HEK293 (cell line): ENCODE measurements around the gene ANO9.

Source experiments
- CTCF ChIA-PET: fragments of 350-600 bp; formaldehyde crosslinking; extraction: SDS; loops from one replicate; lab custom pipeline; 2021; ENCODE audit warnings: antibody characterized with exemption; lab: Yijun Ruan, JAX
- POLR2A ChIA-PET: fragments of 300-600 bp; formaldehyde crosslinking; extraction: SDS; loops from one replicate; lab custom pipeline; 2020; ENCODE audit warnings: antibody characterized with exemption, inconsistent platforms; lab: Yijun Ruan, JAX
- H3K27ac ChIP-seq: fragments of 200-500 bp; sonication (Bioruptor generic); 2 replicates; pipeline ENCODE4 v1.5.1; 2014; ENCODE audit warnings: low read depth, low read length, control low read depth, inconsistent platforms; ENCODE audit errors: extremely low read depth
- H3K36me3 ChIP-seq, 2 experiments: fragments of 200-500 bp in 1 of 2; sonication (Bioruptor generic) in 1 of 2; 1 replicate in 1 of 2; 2 replicates in 1 of 2; pipeline ENCODE4 v1.5.1; 2014 to 2017; ENCODE audit warnings: inconsistent platforms in 2 of 2, low read length in 2 of 2; ENCODE audit not compliant: control insufficient read depth in 2 of 2, insufficient read depth in 1 of 2
- H3K4me1 ChIP-seq: fragments of 200-500 bp; sonication (Bioruptor generic); 2 replicates; pipeline ENCODE4 v1.5.1; 2014; ENCODE audit warnings: mild to moderate bottlenecking, low read length, inconsistent platforms; ENCODE audit not compliant: control insufficient read depth, insufficient read depth
- H3K4me3 ChIP-seq: 2 replicates; pipeline ENCODE4 v1.5.1; 2011; ENCODE audit warnings: low read depth, mild to moderate bottlenecking, control low read depth, low read length, moderate library complexity
- H3K9me3 ChIP-seq: fragments of 200-500 bp; sonication (Bioruptor generic); 2 replicates; pipeline ENCODE4 v1.5.1; 2014; ENCODE audit warnings: low read depth, low read length, inconsistent platforms; ENCODE audit not compliant: control insufficient read depth, insufficient read depth
- GLI2 ChIP-seq: fragments of 450-650 bp; formaldehyde crosslinking; IDR thresholded peaks from 2 replicates; pipeline ENCODE4; 2017; ENCODE audit warnings: missing biosample characterization, missing genetic modification characterization, low read depth, borderline replicate concordance
- HIC1 ChIP-seq: fragments of 450-650 bp; formaldehyde crosslinking; IDR thresholded peaks from 2 replicates; pipeline ENCODE4 v1.5.1; 2016; ENCODE audit warnings: missing biosample characterization, missing genetic modification characterization
- HOXA7 ChIP-seq: sonication (generic); formaldehyde crosslinking; IDR thresholded peaks from 2 replicates; pipeline ENCODE4 v1.8.1; 2022; ENCODE audit warnings: missing genetic modification reagents, borderline replicate concordance
- KLF1 ChIP-seq: fragments of 450-650 bp; formaldehyde crosslinking; IDR thresholded peaks from 2 replicates; pipeline ENCODE4 v1.5.1; 2016; ENCODE audit warnings: missing biosample characterization, missing genetic modification characterization
- KLF7 ChIP-seq: fragments of 450-650 bp; formaldehyde crosslinking; IDR thresholded peaks from 2 replicates; pipeline ENCODE4 v1.5.1; 2016; ENCODE audit warnings: missing biosample characterization, missing genetic modification characterization, borderline replicate concordance
- OVOL3 ChIP-seq: fragments of 450-650 bp; formaldehyde crosslinking; IDR thresholded peaks from 2 replicates; pipeline ENCODE4 v1.5.1; 2016; ENCODE audit warnings: missing biosample characterization, missing genetic modification characterization
- REPIN1 ChIP-seq: fragments of 450-650 bp; formaldehyde crosslinking; IDR thresholded peaks from 2 replicates; pipeline ENCODE4 v1.5.1; 2017; ENCODE audit warnings: missing biosample characterization, missing genetic modification characterization, low read depth
- SALL2 ChIP-seq: fragments of 450-650 bp; formaldehyde crosslinking; IDR thresholded peaks from 2 replicates; pipeline ENCODE4 v1.5.0; 2017; ENCODE audit warnings: missing biosample characterization, mild to moderate bottlenecking, missing genetic modification characterization, borderline replicate concordance
- SCRT1 ChIP-seq: fragments of 450-650 bp; formaldehyde crosslinking; IDR thresholded peaks from 2 replicates; pipeline ENCODE4 v1.5.1; 2016; ENCODE audit warnings: missing biosample characterization, missing genetic modification characterization, borderline replicate concordance
- SP3 ChIP-seq: fragments of 450-650 bp; formaldehyde crosslinking; IDR thresholded peaks from 2 replicates; pipeline ENCODE4 v1.5.1; 2016; ENCODE audit warnings: missing biosample characterization, missing genetic modification characterization
- ZFHX2 ChIP-seq: fragments of 450-650 bp; formaldehyde crosslinking; conservative IDR thresholded peaks from 2 replicates; pipeline ENCODE4 v1.5.1; 2016; ENCODE audit warnings: missing biosample characterization, missing genetic modification characterization
- ZFP41 ChIP-seq: fragments of 450-650 bp; formaldehyde crosslinking; IDR thresholded peaks from 2 replicates; pipeline ENCODE4 v1.5.1; 2016; ENCODE audit warnings: missing biosample characterization, missing genetic modification characterization, borderline replicate concordance
- ZFP69B ChIP-seq: fragments of 450-650 bp; formaldehyde crosslinking; IDR thresholded peaks from 2 replicates; pipeline ENCODE4 v1.5.1; 2016; ENCODE audit warnings: missing biosample characterization, missing genetic modification characterization
- ZNF138 ChIP-seq: fragments of 450-650 bp; formaldehyde crosslinking; IDR thresholded peaks from 2 replicates; pipeline ENCODE4 v1.5.1; 2016; ENCODE audit warnings: missing biosample characterization, missing genetic modification characterization, borderline replicate concordance
- ZNF16 ChIP-seq: fragments of 450-650 bp; formaldehyde crosslinking; IDR thresholded peaks from 2 replicates; pipeline ENCODE4 v1.5.1; 2016; ENCODE audit warnings: low read depth, missing biosample characterization, missing genetic modification characterization
- ZNF184 ChIP-seq: fragments of 450-650 bp; IDR thresholded peaks from 2 replicates; pipeline ENCODE4 v1.5.1; 2018; ENCODE audit warnings: missing biosample characterization, mild to moderate bottlenecking, missing genetic modification characterization
- ZNF239 ChIP-seq: fragments of 450-650 bp; formaldehyde crosslinking; IDR thresholded peaks from 2 replicates; pipeline ENCODE4 v1.5.1; 2016; ENCODE audit warnings: missing biosample characterization, missing genetic modification characterization
- ZNF266 ChIP-seq: fragments of 450-650 bp; formaldehyde crosslinking; IDR thresholded peaks from 2 replicates; pipeline ENCODE4 v1.5.1; 2016; ENCODE audit warnings: missing biosample characterization, missing genetic modification characterization, low read depth
- ZNF391 ChIP-seq: fragments of 450-650 bp; formaldehyde crosslinking; IDR thresholded peaks from 2 replicates; pipeline ENCODE4 v1.5.1; 2016; ENCODE audit warnings: low read depth, missing biosample characterization, missing genetic modification characterization, borderline replicate concordance
- ZNF521 ChIP-seq: fragments of 450-650 bp; formaldehyde crosslinking; IDR thresholded peaks from 2 replicates; pipeline ENCODE4 v1.5.1; 2017; ENCODE audit warnings: missing biosample characterization, mild to moderate bottlenecking, missing genetic modification characterization
- ZNF585B ChIP-seq: fragments of 450-650 bp; formaldehyde crosslinking; IDR thresholded peaks from 2 replicates; pipeline ENCODE4 v1.5.1; 2016; ENCODE audit warnings: missing biosample characterization, missing genetic modification characterization
- ZNF623 ChIP-seq: fragments of 450-650 bp; formaldehyde crosslinking; IDR thresholded peaks from 2 replicates; pipeline ENCODE4 v1.5.1; 2016; ENCODE audit warnings: missing biosample characterization, missing genetic modification characterization
- ZNF626 ChIP-seq: fragments of 450-650 bp; sonication (Bioruptor Pico); formaldehyde crosslinking; IDR thresholded peaks from 2 replicates; pipeline ENCODE4 v1.5.1; 2018; ENCODE audit warnings: missing biosample characterization, missing genetic modification characterization, inconsistent platforms
- ZNF701 ChIP-seq: fragments of 450-650 bp; formaldehyde crosslinking; IDR thresholded peaks from 2 replicates; pipeline ENCODE4 v1.5.1; 2016; ENCODE audit warnings: missing biosample characterization, missing genetic modification characterization
- ZNF747 ChIP-seq: fragments of 450-650 bp; formaldehyde crosslinking; IDR thresholded peaks from 2 replicates; pipeline ENCODE4 v1.5.1; 2016; ENCODE audit warnings: missing biosample characterization, missing genetic modification characterization
- ZNF792 ChIP-seq: fragments of 450-650 bp; formaldehyde crosslinking; IDR thresholded peaks from 2 replicates; pipeline ENCODE4 v1.5.1; 2016; ENCODE audit warnings: missing biosample characterization, missing genetic modification characterization
- ZSCAN23 ChIP-seq: fragments of 450-650 bp; formaldehyde crosslinking; IDR thresholded peaks from 2 replicates; pipeline ENCODE4 v1.5.1; 2016; ENCODE audit warnings: missing biosample characterization, missing genetic modification characterization
- TF ChIP-seq, protein P1 (sequence below): fragments of 450-650 bp; formaldehyde crosslinking; IDR thresholded peaks from 2 replicates; pipeline ENCODE4 v1.5.1; 2016; ENCODE audit warnings: missing biosample characterization, missing genetic modification characterization
- TF ChIP-seq, protein P2 (sequence below): fragments of 450-650 bp; formaldehyde crosslinking; IDR thresholded peaks from 2 replicates; pipeline ENCODE4 v1.5.1; 2016; ENCODE audit warnings: missing biosample characterization, missing genetic modification characterization

The ANO9 gene

DNA sequence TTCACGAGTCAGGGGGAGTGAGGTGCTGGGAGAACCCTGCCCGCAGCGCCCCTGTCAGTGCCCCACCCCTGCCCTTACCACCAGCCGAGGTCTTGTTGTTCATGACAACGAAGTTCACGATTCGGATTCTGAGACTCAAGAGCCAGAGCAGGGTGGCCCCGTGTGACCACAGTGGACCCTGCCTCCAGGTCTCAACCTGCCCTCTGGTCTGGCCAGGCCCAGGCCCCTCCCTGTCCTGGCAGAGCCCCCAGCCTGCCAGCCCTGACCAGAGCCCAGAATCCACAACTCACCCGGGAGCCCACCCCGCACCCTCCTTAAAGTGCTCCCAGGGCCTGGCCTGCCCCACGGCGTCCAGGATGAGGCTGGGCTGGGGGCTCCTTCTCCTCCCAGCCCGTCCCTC, 9.9 kb downstream of the ANO9 start:
- H3K4me3 ChIP-seq: no peak overlapping the region
- no peak overlapping the region for H3K27ac ChIP-seq
- no peak for TF ChIP-seq ZNF585B (tag by site-specific recombination)
- peak; percentile 47; the same call in 1 of the 2 replicates for TF ChIP-seq HIC1
- no peaks in the 10 kb centered on the region for H3K36me3 ChIP-seq
- no peaks in the 10 kb centered on the region for H3K9me3 ChIP-seq
- ChIA-PET CTCF (no interaction called here), POLR2A (no interaction called here)
- no peaks in the 10 kb centered on the region for H3K4me1 ChIP-seq

DNA sequence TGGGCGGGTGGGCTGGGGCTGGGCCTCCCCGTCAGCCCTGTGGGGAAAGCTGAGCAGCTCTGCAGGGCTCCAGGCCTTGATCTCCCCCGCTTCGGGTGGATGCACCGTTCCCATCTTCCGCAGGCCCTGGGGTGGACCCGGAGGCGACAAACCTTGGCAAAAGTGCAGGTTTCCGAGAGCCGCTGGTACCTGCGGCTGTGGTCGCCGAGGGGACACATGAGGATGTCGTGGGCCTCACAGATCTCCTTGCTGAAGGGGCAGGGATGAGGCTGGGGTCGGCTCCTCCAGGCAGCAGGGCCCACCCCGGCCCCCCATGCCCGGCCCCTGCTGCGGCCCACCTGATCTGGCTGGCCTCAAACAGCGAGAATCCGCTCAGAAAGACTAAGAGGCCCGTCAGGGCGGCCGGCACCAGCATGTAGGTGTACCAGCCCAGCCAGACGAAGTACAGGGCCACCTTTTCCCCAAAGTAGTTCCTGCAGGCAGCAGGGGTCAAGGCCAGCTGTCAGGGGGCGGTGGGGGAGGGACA, 11.8 kb downstream of the ANO9 start:
- Histone ChIP-seq H3K9me3 (no peaks in the 10 kb centered on the region), H3K4me1 (no peaks in the 10 kb centered on the region), H3K36me3 (no peaks in the 10 kb centered on the region), H3K4me3 (no peak overlapping the region), H3K27ac (no peak overlapping the region)
- POLR2A ChIA-PET: no interaction called here
- TF ChIP-seq ZNF521 (no peak), SP3 (tag by site-specific recombination) (no peak), GLI2 (tag by site-specific recombination) (no peak), ZNF184 (tag by site-specific recombination) (no peak), ZFP41 (tag by site-specific recombination) (no peak), ZNF16 (no peak), SCRT1 (no peak), SALL2 (tag by site-specific recombination) (no peak), KLF7 (tag by site-specific recombination) (no peak), ZSCAN23 (tag by site-specific recombination) (no peak), ZNF585B (tag by site-specific recombination) (no peak), ZNF266 (tag by site-specific recombination) (no peak), REPIN1 (no peak), KLF1 (tag by site-specific recombination) (no peak), ZNF623 (tag by site-specific recombination) (no peak), ZNF239 (tag by site-specific recombination) (no peak), ZNF792 (tag by site-specific recombination) (no peak), ZNF138 (tag by site-specific recombination) (no peak), ZNF626 (tag by site-specific recombination) (no peak), HOXA7 (CRISPR knock-in tag) (no peak)
- CTCF ChIA-PET: no interaction called here

- Histone ChIP-seq H3K9me3 (no peaks in the 10 kb centered on the region), H3K27ac (no peak overlapping the region), H3K4me3 (no peak overlapping the region), H3K4me1 (no peaks in the 10 kb centered on the region), H3K36me3 (no peaks in the 10 kb centered on the region)
- ChIA-PET POLR2A (no interaction called here), CTCF (no interaction called here)
- TF ChIP-seq, protein P1, sequence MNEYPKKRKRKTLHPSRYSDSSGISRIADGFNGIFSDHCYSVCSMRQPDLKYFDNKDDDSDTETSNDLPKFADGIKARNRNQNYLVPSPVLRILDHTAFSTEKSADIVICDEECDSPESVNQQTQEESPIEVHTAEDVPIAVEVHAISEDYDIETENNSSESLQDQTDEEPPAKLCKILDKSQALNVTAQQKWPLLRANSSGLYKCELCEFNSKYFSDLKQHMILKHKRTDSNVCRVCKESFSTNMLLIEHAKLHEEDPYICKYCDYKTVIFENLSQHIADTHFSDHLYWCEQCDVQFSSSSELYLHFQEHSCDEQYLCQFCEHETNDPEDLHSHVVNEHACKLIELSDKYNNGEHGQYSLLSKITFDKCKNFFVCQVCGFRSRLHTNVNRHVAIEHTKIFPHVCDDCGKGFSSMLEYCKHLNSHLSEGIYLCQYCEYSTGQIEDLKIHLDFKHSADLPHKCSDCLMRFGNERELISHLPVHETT (tag by site-specific recombination): no peak
- TF ChIP-seq ZNF391 (tag by site-specific recombination) (no peak), ZNF701 (tag by site-specific recombination) (no peak), ZNF747 (tag by site-specific recombination) (no peak), OVOL3 (tag by site-specific recombination) (no peak), ZFHX2 (tag by site-specific recombination) (no peak), ZFP69B (tag by site-specific recombination) (no peak)
- TF ChIP-seq, protein P2, sequence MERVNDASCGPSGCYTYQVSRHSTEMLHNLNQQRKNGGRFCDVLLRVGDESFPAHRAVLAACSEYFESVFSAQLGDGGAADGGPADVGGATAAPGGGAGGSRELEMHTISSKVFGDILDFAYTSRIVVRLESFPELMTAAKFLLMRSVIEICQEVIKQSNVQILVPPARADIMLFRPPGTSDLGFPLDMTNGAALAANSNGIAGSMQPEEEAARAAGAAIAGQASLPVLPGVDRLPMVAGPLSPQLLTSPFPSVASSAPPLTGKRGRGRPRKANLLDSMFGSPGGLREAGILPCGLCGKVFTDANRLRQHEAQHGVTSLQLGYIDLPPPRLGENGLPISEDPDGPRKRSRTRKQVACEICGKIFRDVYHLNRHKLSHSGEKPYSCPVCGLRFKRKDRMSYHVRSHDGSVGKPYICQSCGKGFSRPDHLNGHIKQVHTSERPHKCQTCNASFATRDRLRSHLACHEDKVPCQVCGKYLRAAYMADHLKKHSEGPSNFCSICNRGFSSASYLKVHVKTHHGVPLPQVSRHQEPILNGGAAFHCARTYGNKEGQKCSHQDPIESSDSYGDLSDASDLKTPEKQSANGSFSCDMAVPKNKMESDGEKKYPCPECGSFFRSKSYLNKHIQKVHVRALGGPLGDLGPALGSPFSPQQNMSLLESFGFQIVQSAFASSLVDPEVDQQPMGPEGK (tag by site-specific recombination): no peak
These were observed 12.4 kb downstream of the ANO9 start for GRCh38 chr11:429391-429790.
